Breast epithelium (tissue), 3 donors: ENCODE results near the gene PRSS50.

Experiments used
- CTCF ChIP-seq, 3 donors: fragments of 450-650 bp; IDR thresholded peaks; one replicate each; pipeline ENCODE4 v1.5.1; 2016 to 2017; ENCODE audit warnings: antibody characterized with exemption in 3 of 3, mild to moderate bottlenecking in 3 of 3, moderate library complexity in 3 of 3
- POLR2A ChIP-seq: fragments of 450-650 bp; IDR thresholded peaks from one replicate; pipeline ENCODE4 v1.6.1; 2016; ENCODE audit warnings: antibody characterized with exemption, mild to moderate bottlenecking, moderate library complexity
- POLR2AphosphoS5 ChIP-seq, 3 donors: sonication (generic); formaldehyde crosslinking; IDR thresholded peaks; one replicate each; pipeline ENCODE4 v1.6.1; 2017; ENCODE audit warnings: antibody characterized with exemption in 3 of 3

GRCh38 chr3:46729038-46729437 lies 11.4 kb upstream of the PRSS50 start:
- no peak for TF ChIP-seq CTCF (IDR thresholded peaks at IDR 0.05)
- TF ChIP-seq POLR2AphosphoS5 (IDR thresholded peaks at IDR 0.05), result no peak
- no peak for TF ChIP-seq POLR2A
